Left cardiac atrium (tissue), 4 donors: Measurements from ENCODE around the gene ASCL1. TPM values are rescaled to one million over a fixed set of nuclear protein-coding genes. Genes with fewer than 3 reads are reported as not detected.

ENCODE experiments used
- ATAC-seq, 2 donors: fragments of 200-7000 bp; cut with Tn5 transposase; one replicate each; pipeline ENCODE4 v1.9.1; 2020; ENCODE audit warnings: mild to moderate bottlenecking in 2 of 2, moderate library complexity in 2 of 2
- DNase-seq: peaks from one replicate; pipeline ENCODE4 v3.0.0-alpha.2; 2020
- intact Hi-C, 2 donors: fragments of 100-400 bp; cut with DNase I; formaldehyde crosslinking; loops; one replicate each; pipeline versions ENCODE4 v1.14.1 to v1.15.1; 2022 to 2023
- long read RNA-seq: library from polyadenylated mRNA; unstranded; transcript quantifications from one replicate; pipeline ENCODE4 v2.0.0, GENCODE V29; 2021
- total RNA-seq, 2 donors: library from RNA; stranded (reverse); fragmentation: NEBNext Ultra II Directional; extraction: Animal tissue kit (Norgen Biotek cat#: 25700); gene quantifications; one replicate each; pipeline ENCODE4 v1.2.1, GENCODE V29; 2021
- donor health status: DM: no; HTN: yes; CAD: no.
- donor health status: DM: no; HTN: yes; CAD: no; lungs with severe emphysema.
- donor health status: DM: yes; HTN: yes; CAD: no.
- donor health status: Dilated cardiomyopathy.

The ASCL1 gene
- total RNA-seq = not detected
- long read RNA-seq = 0 reads

GRCh38 chr12:102957339-102958050 is at the start of gene ASCL1:
TSS of gene ASCL1 (plus strand) at chr12:102957674. CDS start at chr12:102958245, 571 bp downstream.
- DNase-seq (no peak), ATAC-seq (peak in 1 of 2 donors; percentile 35)
- intact Hi-C loops = no loop called here

GRCh38 chr12:102907918-102908317 is 49.6 kb upstream of the ASCL1 start:
- intact Hi-C loops = no loop called here
- ATAC-seq (no peak), DNase-seq (no peak)

- ATAC-seq = no peak
- intact Hi-C loops = no loop called here
- no peak for DNase-seq
These were observed 47.3 kb upstream of the ASCL1 start for GRCh38 chr12:102910137-102910536.

GRCh38 chr12:102910792-102911191 is 46.7 kb upstream of the ASCL1 start:
- ATAC-seq (no peak), DNase-seq (no peak)
- intact Hi-C loops = no loop called here

GRCh38 chr12:102911320-102911719 is 46.2 kb upstream of the ASCL1 start:
- intact Hi-C loops = no loop called here
- no peak for DNase-seq
- no peak for ATAC-seq

GRCh38 chr12:102912258-102912657 is 45.2 kb upstream of the ASCL1 start:
- intact Hi-C loops = no loop called here
- DNase-seq (no peak), ATAC-seq (no peak)

- ATAC-seq (peak in 1 of 2 donors; percentile 48), DNase-seq (no peak)
- intact Hi-C loops = no loop called here
These were observed 43.8 kb upstream of the ASCL1 start for GRCh38 chr12:102913453-102914226.

GRCh38 chr12:102916252-102917025 is 41.0 kb upstream of the ASCL1 start:
- DNase-seq (no peak), ATAC-seq (no peak)
- intact Hi-C loops = no loop called here

GRCh38 chr12:102917026-102917787 is 40.3 kb upstream of the ASCL1 start, which contains the start of gene PAH:
TSS of gene PAH (minus strand) at chr12:102917244. CDS start at chr12:102917130, 114 bp downstream.
- intact Hi-C loops = no loop called here
- no peak for DNase-seq
- ATAC-seq = peak; percentile 53 to 91

- intact Hi-C loops = no loop called here
- ATAC-seq = no peak
- DNase-seq = no peak
These were observed 38.6 kb upstream of the ASCL1 start for GRCh38 chr12:102918840-102919239.

GRCh38 chr12:102920271-102920670 is 37.2 kb upstream of the ASCL1 start:
- ATAC-seq (no peak), DNase-seq (no peak)
- intact Hi-C loops = no loop called here

GRCh38 chr12:102921240-102921639 is 36.2 kb upstream of the ASCL1 start:
- no peak for ATAC-seq
- no peak for DNase-seq
- intact Hi-C loops = no loop called here

- DNase-seq = no peak
- intact Hi-C loops = no loop called here
- ATAC-seq = no peak
These were observed 30.3 kb upstream of the ASCL1 start for GRCh38 chr12:102927220-102927619.

- intact Hi-C loops = no loop called here
- no peak for ATAC-seq
These were observed 24.3 kb upstream of the ASCL1 start for GRCh38 chr12:102933168-102933567.

GRCh38 chr12:102939059-102939458 is 18.4 kb upstream of the ASCL1 start:
- DNase-seq (no peak), ATAC-seq (no peak)
- intact Hi-C loops = no loop called here

More at GRCh38 chr12:102933168-102933567, 24.3 kb upstream of the ASCL1 start:
- DNase-seq = no peak

- intact Hi-C loops = no loop called here
- DNase-seq (no peak), ATAC-seq (no peak)
These were observed 17.7 kb upstream of the ASCL1 start for GRCh38 chr12:102939670-102940222.

GRCh38 chr12:102946042-102946441 is 11.4 kb upstream of the ASCL1 start:
- ATAC-seq = no peak
- DNase-seq = no peak
- intact Hi-C loops = loop anchor here (5.0 kb wide), 1 partner anchor 601 kb away; no protein-coding TSS in a partner anchor

- DNase-seq = no peak
- intact Hi-C loops = loop anchor here (5.0 kb wide), 1 partner anchor 598 kb away; no protein-coding TSS in a partner anchor
- no peak for ATAC-seq
These were observed 8.5 kb upstream of the ASCL1 start for GRCh38 chr12:102948941-102949352.
